ENCODE results near the gene APOA1.

Gene APOA1

DNA sequence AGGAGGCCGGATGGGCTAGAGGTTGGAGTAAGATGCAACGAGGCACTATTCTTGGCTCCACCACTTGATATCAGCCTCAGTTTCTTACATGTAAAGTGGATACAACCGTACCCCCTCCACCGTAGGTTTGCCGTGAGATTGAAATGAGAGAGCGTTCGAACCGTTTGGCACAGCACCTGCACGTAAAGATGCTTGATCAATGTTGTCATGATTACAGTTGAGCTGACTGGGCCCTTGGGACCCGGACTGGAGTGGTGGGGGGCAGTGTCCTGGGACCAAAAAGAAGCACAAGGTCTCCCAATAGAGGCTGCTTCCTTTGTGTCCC lies 4.0 kb downstream of the APOA1 start:
- DNase-seq, result no peak

DNA sequence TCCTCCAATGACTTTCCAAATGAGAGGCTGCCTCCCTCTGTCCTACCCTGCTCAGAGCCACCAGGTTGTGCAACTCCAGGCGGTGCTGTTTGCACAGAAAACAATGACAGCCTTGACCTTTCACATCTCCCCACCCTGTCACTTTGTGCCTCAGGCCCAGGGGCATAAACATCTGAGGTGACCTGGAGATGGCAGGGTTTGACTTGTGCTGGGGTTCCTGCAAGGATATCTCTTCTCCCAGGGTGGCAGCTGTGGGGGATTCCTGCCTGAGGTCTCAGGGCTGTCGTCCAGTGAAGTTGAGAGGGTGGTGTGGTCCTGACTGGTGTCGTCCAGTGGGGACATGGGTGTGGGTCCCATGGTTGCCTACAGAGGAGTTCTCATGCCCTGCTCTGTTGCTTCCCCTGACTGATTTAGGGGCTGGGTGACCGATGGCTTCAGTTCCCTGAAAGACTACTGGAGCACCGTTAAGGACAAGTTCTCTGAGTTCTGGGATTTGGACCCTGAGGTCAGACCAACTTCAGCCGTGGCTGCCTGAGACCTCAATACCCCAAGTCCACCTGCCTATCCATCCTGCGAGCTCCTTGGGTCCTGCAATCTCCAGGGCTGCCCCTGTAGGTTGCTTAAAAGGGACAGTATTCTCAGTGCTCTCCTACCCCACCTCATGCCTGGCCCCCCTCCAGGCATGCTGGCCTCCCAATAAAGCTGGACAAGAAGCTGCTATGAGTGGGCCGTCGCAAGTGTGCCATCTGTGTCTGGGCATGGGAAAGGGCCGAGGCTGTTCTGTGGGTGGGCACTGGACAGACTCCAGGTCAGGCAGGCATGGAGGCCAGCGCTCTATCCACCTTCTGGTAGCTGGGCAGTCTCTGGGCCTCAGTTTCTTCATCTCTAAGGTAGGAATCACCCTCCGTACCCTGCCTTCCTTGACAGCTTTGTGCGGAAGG lies 4.8 kb downstream of the APOA1 start:
- no peak for DNase-seq

DNA sequence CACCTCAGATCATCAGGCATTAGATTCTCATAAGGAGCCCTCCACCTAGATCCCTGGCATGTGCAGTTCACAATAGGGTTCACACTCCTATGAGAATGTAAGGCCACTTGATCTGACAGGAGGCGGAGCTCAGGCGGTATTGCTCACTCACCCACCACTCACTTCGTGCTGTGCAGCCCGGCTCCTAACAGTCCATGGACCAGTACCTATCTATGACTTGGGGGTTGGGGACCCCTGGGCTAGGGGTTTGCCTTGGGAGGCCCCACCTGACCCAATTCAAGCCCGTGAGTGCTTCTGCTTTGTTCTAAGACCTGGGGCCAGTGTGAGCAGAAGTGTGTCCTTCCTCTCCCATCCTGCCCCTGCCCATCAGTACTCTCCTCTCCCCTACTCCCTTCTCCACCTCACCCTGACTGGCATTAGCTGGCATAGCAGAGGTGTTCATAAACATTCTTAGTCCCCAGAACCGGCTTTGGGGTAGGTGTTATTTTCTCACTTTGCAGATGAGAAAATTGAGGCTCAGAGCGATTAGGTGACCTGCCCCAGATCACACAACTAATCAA lies 5.6 kb downstream of the APOA1 start:
- DNase-seq, result no peak

DNA sequence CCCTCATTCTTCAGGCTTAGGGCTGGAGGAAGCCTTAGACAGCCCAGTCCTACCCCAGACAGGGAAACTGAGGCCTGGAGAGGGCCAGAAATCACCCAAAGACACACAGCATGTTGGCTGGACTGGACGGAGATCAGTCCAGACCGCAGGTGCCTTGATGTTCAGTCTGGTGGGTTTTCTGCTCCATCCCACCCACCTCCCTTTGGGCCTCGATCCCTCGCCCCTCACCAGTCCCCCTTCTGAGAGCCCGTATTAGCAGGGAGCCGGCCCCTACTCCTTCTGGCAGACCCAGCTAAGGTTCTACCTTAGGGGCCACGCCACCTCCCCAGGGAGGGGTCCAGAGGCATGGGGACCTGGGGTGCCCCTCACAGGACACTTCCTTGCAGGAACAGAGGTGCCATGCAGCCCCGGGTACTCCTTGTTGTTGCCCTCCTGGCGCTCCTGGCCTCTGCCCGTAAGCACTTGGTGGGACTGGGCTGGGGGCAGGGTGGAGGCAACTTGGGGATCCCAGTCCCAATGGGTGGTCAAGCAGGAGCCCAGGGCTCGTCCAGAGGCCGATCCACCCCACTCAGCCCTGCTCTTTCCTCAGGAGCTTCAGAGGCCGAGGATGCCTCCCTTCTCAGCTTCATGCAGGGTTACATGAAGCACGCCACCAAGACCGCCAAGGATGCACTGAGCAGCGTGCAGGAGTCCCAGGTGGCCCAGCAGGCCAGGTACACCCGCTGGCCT lies 7.1 kb downstream of the APOA1 start:
- no peak for DNase-seq

DNA sequence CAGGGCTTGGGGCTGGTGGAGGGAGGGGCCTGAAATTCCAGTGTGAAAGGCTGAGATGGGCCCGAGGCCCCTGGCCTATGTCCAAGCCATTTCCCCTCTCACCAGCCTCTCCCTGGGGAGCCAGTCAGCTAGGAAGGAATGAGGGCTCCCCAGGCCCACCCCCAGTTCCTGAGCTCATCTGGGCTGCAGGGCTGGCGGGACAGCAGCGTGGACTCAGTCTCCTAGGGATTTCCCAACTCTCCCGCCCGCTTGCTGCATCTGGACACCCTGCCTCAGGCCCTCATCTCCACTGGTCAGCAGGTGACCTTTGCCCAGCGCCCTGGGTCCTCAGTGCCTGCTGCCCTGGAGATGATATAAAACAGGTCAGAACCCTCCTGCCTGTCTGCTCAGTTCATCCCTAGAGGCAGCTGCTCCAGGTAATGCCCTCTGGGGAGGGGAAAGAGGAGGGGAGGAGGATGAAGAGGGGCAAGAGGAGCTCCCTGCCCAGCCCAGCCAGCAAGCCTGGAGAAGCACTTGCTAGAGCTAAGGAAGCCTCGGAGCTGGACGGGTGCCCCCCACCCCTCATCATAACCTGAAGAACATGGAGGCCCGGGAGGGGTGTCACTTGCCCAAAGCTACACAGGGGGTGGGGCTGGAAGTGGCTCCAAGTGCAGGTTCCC lies 7.8 kb downstream of the APOA1 start, which contains the start of gene APOC3:
APOC3 (plus strand) TSS at position 383 of the 659 bp plus-strand sequence. CDS start 676 bp downstream, outside the sequence.
- DNase-seq, result peak; percentile 51

DNA sequence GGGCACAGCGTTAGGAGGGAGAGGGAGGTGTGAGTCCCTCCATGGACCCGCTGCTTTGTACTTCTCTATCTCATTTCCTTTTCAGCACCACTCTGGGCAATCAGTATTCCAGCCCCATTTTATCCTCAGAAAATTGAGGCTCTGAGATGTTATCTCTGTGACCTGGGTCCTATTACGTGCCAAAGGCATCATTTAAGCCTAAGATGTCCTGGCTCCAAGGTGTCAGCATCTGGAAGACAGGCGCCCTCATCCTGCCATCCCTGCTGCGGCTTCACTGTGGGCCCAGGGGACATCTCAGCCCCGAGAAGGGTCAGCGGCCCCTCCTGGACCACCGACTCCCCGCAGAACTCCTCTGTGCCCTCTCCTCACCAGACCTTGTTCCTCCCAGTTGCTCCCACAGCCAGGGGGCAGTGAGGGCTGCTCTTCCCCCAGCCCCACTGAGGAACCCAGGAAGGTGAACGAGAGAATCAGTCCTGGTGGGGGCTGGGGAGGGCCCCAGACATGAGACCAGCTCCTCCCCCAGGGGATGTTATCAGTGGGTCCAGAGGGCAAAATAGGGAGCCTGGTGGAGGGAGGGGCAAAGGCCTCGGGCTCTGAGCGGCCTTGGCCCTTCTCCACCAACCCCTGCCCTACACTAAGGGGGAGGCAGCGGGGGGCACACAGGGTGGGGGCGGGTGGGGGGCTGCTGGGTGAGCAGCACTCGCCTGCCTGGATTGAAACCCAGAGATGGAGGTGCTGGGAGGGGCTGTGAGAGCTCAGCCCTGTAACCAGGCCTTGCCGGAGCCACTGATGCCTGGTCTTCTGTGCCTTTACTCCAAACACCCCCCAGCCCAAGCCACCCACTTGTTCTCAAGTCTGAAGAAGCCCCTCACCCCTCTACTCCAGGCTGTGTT lies 8.5 kb downstream of the APOA1 start:
- no peak for DNase-seq

DNA sequence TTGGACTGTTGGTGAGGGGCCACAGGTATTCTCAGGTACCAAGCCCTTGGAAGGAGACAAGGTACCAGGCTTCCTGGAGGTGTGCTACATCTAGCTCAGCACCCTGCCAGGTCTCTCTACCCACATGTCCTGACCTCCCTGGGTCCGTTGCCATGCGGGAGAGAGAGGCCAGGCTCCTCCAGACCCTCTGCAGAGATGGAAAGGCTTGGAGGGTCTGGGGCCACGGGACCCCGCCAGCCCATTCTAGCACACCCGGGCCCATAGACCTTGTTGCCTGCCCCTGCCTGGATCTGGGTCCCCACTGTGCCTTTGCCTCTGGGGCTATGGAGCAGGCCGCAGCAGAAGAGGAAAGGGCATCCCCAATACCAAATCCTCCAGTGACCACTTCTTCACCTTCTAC lies 10.0 kb downstream of the APOA1 start:
- DNase-seq, result no peak

DNA sequence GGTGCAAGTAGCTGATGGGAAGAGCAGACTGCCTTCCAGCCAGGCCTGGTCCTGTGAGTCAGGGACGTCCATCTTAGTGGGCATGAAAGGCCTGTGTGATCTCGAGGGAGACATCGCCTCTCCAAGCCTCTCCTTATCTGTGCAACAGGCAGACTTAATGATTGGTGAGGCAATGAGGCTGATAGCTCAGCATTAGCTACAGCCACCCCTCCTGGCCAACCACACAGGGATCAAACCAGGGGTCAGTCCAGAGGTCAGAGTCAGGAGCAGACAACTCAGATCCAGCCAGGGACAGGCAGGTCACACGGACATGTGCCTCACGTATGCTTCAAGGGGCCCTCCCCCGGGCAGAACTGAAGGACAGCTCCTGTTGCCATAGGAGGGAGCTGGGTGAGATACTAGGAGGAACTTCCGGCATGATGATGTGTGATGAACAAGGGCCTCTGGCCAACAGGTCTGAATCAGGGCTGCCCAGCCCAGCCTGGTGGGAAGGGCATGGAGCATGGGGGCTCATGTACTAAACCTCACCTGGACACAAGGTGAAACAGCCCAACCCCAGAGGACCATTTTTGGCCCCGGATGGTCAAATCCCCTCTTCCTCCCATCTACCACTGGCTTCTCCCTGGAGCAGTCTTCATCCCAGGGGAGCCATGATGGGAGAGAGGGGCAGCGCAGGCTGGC lies 10.5 kb downstream of the APOA1 start:
- DNase-seq, result no peak

DNA sequence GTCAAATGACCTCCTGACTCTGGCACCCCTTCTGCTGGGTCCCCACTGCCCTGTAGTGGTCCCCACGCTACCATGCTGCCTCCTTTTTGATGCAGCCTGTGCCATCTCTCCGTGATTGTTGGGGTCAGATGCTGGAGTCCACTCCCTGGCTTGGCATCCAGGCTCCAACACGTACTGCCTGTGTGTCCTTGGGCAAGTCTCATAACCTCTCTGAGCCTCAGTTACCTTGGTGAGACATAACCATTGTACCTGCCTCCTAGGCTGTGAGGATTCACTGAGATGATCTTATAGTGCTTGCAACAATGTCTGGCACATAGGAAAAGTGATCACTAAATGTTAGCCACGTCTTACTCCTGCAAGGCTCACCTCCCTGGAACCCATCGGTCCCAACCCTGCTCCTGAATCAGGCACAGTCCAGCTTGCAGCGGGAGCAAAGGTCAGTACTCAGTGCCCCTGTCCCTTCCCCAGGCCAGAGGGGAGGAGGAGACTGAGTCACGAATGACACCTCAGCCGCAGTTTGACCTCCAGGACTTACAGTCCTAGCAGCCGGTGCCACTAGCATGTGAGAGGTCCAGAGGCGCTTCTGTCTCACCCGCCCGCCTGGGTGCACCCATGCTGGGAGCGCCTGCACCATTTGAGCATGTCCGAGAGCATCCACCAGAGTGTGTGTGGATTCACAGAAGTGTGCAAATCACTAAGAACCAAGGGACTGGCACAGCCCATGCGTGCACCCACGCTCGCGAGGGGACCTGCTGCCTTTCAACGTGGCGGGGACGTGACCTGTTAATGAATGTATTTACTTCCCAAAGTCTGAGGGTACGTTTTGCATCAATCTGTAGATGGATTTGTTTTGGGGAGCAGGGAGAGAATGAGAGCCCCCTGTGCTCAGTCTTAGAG lies 11.3 kb downstream of the APOA1 start:
- DNase-seq, result no peak

DNA sequence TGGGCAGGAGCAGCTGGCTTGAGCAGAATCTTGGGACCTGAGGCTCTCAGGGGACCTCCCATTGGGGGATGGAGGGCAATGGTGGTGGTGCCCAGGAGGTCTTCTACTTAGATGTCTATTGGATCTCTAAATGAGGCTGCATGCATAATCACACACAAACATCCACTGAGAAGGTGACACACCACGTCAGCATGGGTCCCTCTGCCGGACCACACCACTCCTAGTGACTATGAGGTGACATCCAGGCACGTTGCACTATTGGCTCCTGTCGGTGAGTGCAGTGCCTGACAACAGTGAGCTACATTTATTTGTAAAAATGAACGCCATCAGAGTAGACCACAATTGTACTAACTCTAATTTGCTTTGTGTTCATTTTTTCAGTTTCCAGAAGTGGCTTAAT lies 12.0 kb downstream of the APOA1 start:
- DNase-seq, result no peak

DNA sequence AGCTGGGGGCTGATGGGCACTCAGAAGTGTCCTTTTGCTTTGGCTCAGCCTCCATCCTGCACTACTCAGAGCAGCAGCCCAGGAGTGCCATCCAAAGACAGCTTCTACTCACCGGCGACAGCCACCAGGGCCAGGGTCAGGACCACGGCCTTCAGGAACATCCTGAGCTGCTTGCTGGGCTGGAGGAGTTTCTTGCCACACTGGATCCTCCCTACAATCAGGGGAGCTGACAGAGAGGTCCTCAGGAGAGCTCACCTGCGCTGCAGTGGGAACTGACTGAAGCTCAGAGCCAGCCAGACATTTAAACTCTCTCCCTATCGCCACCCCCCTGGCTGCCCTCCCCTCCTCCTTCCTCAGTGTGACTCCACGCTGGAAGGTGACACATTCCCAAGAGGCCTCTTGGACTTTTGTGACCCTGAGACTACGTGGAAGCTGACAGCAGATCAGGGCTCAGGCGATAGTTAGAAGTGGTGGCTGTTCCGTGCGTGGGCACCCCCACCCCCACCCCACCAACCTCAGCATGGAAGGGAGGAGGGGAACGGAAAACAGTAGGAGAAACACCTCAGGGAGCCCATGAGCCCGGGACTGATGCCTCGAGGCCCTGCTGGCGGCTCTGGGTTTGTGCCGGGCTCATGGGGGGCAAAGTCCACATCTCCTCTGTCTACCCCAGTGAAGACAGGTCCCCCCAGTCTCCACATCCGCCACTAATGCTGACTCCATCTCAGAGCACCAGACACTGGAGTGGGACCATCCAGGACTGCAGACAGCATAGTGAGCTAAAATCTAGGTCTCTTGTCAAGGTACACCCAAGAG lies 14.2 kb downstream of the APOA1 start, which contains the start of gene APOA4:
APOA4 (minus strand) TSS at position 274 of the 813 bp plus-strand sequence; CDS start at position 161, 113 bp downstream.
- no peak for DNase-seq

DNA sequence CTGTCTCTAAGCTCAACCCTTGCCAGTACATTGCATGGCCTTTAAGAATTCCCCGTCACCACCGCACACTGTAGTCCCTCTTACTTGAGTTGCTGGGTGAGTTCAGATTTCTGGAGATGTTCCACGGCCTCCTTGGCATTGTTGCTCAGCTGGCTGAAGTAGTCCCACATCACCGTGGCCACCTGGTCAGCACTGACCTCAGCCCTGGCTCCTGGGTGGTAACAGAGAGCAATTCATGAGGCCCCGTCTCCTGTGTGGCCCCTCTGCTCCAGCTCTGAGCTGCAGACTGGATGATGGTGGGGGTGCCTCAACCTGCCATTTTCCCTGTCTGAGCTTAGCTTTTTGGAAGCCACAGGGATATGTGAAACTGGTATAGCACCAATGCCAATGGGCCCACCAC lies 14.8 kb downstream of the APOA1 start:
- no peak for DNase-seq

DNA sequence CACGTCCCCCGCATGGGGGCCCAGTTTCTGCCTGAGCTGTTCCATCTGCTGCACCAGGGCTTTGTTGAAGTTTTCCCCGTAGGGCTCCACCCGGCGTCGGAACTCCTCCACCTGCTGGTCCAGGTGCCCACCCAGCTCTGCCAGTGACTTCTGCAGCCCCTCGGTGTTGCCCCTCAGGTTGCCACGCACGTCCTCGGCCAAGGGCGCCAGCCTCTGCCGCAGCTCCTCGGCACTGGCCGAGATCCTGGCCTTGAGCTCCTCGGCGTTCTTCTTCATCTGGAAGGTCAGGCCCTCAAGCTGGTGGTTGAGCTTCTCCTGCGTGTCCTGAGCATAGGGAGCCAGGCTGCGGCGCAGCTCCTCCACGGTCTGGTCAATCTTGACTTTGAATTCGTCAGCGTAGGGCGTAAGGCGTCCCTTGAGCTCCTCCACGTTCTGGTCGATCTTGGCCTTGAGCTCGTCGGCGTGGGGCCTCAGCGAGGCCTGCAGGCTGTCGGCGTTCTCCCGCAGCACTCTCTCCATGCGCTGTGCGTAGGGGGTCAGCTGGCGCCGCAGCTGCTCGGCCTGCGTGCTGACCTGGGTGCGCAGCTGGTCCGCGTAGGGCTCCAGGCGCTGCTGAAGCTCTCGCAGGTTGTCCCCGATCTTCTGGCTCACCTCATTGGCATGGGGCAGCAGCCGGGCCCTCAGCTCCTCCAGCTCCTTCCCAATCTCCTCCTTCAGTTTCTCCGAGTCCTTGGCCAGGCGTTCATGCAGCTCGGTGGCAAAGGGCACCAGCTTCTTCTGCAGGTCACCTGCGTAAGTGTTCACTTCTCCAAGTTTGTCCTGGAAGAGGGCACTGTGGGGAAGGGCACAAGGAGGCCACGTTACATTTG lies 16.1 kb downstream of the APOA1 start:
- no peak for DNase-seq

DNA sequence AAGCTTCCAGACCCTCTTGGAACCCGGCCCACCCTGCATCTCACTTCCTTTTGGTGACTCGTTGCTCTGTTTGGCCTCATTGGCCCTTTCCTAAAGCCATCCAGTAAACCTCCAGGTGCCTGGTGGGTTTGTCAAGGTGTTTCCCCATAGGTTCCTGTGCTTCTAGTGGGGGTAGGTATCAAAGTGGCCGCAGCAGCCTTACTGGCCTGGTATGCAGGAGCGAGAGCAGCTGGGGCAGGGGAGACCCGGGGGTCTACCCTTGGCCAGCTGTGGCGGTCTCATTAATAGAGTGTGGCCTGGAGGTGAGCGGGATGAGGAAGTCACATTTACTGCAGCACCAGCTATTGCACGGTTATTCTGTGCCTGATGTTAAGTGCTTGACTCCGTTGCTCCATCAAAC lies 18.4 kb downstream of the APOA1 start:
- DNase-seq, result no peak

DNA sequence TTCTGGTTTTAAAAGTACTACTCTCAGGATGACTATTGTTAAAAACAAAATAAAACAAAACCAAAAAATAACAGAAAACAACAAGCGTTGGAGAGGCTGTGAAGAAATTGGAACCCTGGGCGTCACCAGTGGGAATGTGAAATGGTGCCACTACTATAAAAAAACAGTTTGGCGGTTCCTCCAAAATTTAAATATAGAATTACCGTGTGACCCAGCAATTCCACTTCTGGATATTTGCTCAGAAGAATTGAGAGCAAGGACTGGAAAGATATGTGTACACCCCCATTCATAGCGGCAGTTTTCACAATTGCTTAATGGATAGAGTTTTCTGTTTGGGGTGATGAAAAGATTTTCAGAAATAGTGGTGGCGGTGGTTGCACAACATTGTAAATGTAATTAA lies 22.9 kb downstream of the APOA1 start:
- no peak for DNase-seq

DNA sequence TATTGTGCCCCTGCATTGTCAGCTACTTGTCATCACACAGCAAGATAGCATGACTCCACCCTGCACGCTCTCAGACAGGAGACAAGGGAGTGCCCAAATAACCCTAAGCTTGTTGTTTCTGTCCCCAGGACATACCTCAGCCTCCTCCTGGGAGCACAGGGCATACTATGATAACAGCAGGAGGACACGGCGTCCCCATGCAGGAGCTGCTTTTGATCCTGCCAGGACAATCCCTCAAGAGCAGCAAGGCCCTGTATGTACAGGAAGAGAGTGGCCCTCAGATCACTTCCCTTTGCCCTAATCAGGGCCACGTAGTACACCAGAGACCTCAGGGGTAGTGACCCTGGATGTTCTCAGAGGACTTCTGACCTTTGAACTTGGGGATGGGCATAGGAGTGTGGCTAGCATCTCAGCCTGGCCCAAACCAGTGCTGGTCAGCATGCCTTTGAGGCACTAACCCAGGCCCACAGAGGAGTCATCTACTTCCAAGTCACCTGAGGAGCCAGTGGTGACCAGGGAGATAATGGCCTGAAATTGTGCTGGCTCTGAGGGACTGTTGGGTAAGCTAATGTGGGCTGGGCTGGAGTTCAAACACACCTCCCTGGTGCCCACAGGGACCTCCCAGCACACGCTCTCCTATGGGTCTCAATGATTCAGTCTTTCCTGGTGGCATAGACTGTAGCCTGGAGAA lies 23.5 kb downstream of the APOA1 start:
- DNase-seq, result no peak

DNA sequence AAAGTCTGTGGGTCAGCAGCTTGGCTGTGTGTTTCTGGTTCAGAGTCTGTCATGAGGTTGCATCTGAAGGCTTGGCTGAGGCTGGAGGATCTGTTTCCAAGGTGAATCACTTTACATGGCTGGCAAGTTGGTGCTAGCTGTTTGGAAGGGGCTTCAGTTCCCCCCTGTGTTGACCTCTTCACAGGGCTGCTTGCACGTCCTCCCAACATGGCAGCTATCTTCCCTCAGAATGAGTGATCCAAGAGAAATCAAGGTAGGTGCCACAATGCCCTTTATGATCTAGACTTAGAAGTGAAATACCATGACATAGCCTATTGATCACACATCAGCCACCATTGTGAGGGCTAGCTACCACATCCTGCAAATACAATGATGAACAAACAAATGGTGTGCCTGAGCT lies 24.3 kb downstream of the APOA1 start:
- DNase-seq, result no peak

DNA sequence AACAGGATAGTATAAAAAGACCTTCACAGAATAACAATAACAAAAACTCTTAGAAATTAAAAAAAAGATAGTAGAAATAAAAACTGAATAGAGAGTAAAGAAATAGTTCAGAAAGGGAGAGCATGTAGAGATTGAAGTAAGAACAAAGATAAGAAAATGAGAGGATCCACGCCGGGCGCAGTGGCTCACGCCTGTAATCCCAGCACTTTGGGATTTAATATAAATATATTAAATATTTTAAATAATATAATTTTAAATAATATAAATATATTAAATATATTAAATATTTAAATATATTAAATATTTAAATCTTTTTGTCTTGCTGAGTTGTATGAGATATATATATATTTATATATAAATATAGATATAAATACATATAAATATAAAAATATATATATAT lies 25.3 kb downstream of the APOA1 start:
- DNase-seq, result no peak

Data from EL (cell line).